HG03066 (cell line): ENCODE data around the gene SQSTM1.
A peak's percentile ranks its signal among the peaks of the same experiment; 100 is the strongest.

Experiments
- ATAC-seq: cut with Tn5 transposase; IDR thresholded peaks from one replicate; pipeline ENCODE4 v1.9.1; 2021; ENCODE audit warnings: low read depth; ENCODE audit not compliant: unreplicated experiment

Gene SQSTM1

DNA sequence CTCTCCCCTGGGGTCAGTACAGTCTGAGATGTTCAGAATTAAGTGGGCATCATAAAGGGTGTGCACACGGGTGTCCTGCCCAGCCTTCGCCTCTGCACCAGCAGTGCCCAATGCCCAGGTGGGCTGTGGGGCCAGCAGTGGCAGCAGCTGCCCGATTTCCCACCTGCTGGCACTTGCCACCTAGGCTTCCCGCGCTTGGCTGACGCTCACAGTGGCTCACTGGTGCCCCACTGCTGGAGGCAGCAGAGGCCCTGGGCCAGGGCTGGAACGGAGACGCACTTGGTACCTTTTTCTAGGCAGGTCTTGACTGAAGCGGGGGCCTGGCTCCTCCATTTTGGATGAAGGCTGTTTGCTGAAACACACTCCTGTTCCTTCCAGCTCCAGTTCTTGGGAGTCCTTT lies 20.9 kb downstream of the SQSTM1 start:
- ATAC-seq, result no peak

- peak; percentile 94 for ATAC-seq
Measured at GRCh38 chr5:179852993-179853547, 32.4 kb downstream of the SQSTM1 start.

DNA sequence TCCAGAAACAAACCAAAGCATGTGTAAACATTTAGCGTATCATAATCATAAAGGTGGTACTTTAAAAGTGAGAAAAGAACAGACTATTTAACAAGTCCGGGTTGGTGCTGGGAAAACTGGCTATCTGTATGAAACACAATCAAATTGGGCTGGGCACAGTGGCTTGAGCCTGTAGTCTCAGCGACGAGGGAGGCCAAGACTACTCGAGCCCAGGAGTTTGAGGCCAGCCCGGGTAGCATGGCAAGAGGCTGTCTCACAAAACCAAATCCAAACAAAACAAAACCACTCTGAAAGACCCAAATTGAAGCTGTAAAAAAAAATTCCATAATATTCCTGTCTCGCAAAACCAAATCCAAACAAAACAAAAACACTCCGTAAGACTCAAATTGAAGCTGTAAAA lies 33.7 kb downstream of the SQSTM1 start:
- no peak for ATAC-seq

- ATAC-seq, result peak; percentile 41
Measured at GRCh38 chr5:179858241-179858585, 37.5 kb downstream of the SQSTM1 start.

DNA sequence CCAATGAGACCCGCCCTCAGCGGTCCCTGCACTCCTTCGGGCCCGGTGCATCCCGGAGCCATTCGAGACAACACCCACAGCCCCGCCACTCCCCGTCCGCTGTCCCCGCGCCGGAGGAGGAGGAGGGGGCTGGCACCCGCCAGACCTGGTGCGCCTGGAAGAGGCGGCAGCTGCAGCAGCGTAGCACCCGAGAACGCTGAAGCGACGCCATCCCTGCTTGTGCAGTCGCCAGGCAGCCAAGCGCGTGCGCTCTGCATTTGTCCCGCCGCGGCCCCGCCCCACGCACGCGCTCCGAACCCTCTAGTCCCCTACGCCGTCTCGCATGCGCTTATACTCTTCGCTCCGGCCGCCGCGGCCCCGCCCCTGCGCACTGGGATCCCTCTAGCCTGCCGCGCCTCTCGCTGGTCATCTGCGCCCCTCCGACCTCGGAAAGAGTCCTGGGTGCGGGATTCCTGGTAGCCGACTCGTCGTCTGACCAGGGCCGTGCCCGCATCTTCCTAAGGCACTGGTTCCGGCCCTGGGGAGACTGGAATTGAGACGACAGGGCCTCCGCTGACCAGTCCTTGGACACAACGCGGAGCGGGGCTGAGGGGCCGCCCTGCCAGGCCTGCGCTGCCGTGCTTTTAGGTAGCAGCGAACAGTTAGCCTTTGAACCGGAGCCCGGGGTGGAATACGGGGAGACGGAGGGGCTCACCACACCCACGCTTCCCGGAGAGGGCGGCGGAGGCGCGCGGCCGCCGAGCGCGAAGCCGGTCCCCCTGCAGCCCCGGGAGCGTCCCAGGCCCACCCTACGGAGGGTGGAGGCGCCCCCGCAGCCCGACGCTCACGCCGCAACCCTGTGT lies 38.1 kb downstream of the SQSTM1 start, which contains the start of gene MRNIP:
MRNIP (minus strand) TSS at position 232 of the 842 bp plus-strand sequence; CDS start at position 211, 21 bp downstream.
- peak; percentile 99 for ATAC-seq

- no peak for ATAC-seq
Measured at GRCh38 chr5:179860301-179860700, 39.6 kb downstream of the SQSTM1 start.

DNA sequence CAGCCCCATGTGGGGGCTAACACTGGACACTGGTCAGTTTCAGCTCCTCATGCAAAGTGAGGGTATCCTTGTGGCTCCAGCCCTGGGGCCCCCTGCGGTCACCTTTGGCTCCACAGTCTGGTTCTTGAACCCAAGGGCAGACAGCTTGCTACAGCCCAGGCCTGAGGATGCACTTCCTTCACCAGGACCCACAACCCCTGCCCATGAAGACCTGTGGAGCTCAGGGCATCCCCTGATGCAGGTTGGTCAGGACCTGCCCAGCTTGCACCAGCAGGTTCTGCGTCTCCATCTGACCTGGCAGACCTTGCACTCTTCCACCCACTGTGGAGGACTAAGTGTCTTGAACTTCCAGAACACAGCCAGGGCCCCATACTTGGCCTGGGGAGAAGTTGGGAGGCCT lies 41.6 kb downstream of the SQSTM1 start:
- ATAC-seq, result no peak

- no peak for ATAC-seq
Measured at GRCh38 chr5:179862891-179863290, 42.2 kb downstream of the SQSTM1 start.

- no peak for ATAC-seq
Measured at GRCh38 chr5:179863449-179864085, 42.9 kb downstream of the SQSTM1 start.

DNA sequence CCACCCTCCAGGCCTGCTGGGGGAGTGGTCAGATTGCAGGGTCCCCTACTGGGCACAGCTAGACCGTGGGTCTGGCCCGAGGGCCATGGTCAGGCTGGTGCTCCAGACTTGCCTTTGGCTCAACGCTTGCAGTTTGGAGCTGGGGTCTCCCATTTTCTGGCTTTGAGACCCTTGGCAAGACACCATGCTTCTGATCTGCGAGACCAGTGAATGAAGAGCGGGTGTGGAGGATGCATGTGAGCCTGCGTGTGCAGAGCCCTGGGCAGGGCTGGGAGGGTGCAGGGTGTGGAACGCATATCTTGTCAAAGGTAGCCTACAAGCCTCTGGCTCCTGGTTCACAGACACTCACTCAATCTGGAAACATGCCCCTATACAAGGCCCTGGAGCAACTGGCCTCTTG lies 44.0 kb downstream of the SQSTM1 start:
- ATAC-seq, result no peak

DNA sequence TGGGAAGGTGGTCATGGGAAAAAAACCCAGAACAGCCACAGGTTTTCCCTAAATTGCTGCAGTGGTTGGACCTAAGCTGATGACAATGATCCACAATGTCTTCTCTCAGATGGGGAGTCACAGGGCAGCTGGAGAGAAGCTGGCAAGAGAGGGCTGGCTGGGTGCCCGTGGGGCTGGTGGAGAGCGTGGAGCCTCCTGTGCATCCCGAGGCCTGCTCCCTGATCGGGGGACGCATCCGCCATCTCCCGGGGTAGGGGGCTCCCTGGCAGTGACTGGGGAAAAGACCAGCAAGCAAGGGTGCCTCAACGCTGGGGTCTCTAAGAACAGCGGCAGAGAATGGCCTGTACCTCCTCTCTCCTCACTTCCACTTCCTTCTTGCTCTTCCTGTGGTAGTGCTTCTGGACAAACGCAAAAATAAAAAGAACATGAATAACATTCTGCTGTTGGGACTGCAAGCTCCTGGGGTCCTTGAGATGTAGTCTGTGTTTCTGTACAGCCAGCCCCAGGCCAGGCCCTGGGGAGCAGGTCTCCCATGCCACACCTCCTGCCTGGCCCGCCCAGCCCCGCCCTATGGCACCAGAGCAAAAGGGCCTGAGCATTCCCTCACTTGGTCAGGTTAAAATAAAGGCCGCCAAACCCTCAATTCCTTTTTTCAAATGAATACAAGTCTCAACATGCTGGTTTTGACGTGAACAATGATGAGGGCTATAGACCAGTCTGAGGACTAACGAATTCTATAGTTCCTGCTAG lies 45.0 kb downstream of the SQSTM1 start:
- ATAC-seq, result no peak

GRCh38 chr5:179866241-179867078 lies 45.8 kb downstream of the SQSTM1 start:
- ATAC-seq, result peak; percentile 46

- ATAC-seq, result no peak
Measured at GRCh38 chr5:179867079-179867465, 46.4 kb downstream of the SQSTM1 start.

GRCh38 chr5:179867476-179867875 lies 46.8 kb downstream of the SQSTM1 start:
- ATAC-seq, result no peak

DNA sequence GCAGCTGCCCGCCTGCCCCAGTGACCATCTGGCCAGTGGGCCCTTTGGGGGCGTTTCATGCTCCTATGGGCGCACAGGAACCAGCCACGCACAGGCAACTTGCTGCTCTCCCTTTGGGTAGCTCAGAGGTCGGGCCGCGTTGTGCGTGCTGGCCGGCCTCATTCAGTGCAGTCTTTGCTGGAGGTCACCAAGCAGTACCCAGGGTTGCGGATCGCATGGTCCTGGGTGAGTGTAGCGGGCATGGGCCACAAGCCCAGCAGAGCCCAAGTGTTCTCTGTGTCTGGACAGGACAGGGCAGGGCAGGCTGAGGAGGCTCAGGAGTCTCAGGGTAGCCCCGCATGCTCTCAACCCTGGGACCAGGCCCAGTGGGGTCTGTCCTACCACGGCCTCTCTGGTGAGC lies 47.8 kb downstream of the SQSTM1 start:
- no peak for ATAC-seq

DNA sequence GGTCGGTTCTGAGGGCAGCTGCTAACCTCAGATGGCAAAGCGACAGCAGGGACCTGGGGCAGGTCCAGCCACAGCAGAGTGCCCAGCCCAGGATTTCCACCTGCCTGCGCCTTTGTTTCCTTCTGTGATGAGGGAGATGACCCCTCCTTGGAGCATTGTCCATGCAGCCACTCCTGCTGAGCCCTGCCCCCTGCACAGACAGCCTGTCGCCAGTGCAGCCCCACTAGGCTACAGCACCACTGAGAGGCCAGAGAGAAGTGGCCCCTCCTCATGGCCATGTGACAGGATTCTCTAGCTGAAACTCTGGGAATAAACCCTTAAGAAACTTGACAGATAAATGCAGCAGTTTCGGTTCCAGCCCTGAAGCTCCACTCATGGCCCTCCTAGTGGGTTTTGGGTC lies 48.4 kb downstream of the SQSTM1 start:
- ATAC-seq, result no peak

- ATAC-seq, result no peak
Measured at GRCh38 chr5:179869641-179870402, 49.1 kb downstream of the SQSTM1 start.

DNA sequence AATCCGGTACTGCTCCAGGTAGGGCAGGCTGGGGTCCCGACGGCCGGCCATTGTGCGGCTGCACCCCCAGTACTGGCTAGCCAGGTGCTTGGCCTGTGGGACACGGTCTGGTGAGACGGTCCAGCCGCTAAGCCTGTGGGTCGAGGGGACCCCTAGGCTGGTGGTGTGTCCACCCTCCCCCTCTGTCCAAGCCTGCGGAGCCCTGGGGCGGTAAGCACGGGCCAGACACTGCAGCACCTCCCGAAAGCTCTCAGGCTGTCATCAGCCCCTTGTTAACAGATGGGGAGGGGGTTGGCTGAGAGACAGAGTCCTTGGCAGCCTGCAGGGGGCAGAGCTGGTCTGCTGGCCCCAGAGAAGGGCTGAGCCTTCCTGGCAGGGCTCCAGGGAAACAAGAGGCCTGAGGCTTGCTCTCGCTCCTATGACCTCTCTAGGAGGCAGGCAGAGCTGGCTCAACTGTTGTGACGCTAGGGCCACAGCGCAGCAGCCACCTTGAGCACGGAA lies 49.7 kb downstream of the SQSTM1 start:
- ATAC-seq, result no peak

DNA sequence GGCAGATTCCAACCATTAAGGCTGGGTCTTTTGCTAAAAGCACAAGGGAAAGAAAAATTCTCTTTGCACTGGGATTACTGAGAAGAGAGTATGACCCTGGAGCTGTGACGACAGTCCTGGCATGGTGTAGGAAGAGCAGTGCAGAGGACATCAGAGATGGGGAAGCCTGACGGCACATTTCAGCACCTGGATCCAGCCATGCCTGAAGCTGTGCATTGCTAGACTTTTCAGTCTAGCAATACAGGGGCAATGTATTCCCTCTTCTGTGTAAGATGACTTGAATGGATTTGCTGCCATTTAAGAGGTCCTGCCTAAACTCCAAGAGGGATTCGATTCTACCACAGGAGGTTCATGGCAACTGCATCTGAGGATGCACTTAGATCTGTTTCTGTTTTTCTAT lies 50.2 kb downstream of the SQSTM1 start:
- ATAC-seq, result no peak
